OCI-LY1 (cell line): ENCODE measurements around the gene LYL1.

Source experiments
- H2AFZ ChIP-seq: fragments of 200-600 bp; sonication (generic), shearing (Covaris generic); 2 replicates; pipeline ENCODE4 v1.6.0; 2014; ENCODE audit warnings: antibody characterized with exemption, mild to moderate bottlenecking, low read length
- H3F3A ChIP-seq: fragments of 200-600 bp; sonication (generic), shearing (Covaris generic); 2 replicates; pipeline ENCODE4 v1.6.0; 2014; ENCODE audit warnings: mild to moderate bottlenecking, antibody characterized with exemption, low read length, moderate library complexity; ENCODE audit not compliant: insufficient read depth
- H3K27ac ChIP-seq: fragments of 200-600 bp; sonication (generic); 2 replicates; pipeline ENCODE4 v1.5.1; 2014; ENCODE audit warnings: low read length, mixed run types, mild to moderate bottlenecking, low read depth; ENCODE audit not compliant: poor library complexity, severe bottlenecking
- H3K27me3 ChIP-seq: fragments of 200-600 bp; sonication (generic); 2 replicates; pipeline ENCODE4 v1.6.0; 2014; ENCODE audit warnings: antibody characterized with exemption, mild to moderate bottlenecking, low read length, moderate library complexity; ENCODE audit not compliant: insufficient read depth
- H3K36me3 ChIP-seq: fragments of 200-600 bp; sonication (generic); 2 replicates; pipeline ENCODE4 v1.6.1; 2014; ENCODE audit warnings: mild to moderate bottlenecking, antibody characterized with exemption, low read length, moderate library complexity, mixed read lengths; ENCODE audit not compliant: insufficient read depth
- H3K4me1 ChIP-seq: fragments of 200-600 bp; sonication (generic); 2 replicates; pipeline ENCODE4 v1.5.1; 2014; ENCODE audit warnings: mild to moderate bottlenecking, low read length, moderate library complexity; ENCODE audit not compliant: insufficient read depth, severe bottlenecking
- H3K4me2 ChIP-seq: fragments of 200-600 bp; sonication (generic), shearing (Covaris generic); 2 replicates; pipeline ENCODE4 v1.6.1; 2014; ENCODE audit warnings: low read length
- H3K4me3 ChIP-seq: fragments of 200-600 bp; sonication (generic); 2 replicates; pipeline ENCODE4 v1.5.1; 2014; ENCODE audit warnings: low read length, low read depth, mild to moderate bottlenecking, mixed read lengths; ENCODE audit not compliant: poor library complexity, severe bottlenecking
- H3K79me2 ChIP-seq: fragments of 200-600 bp; shearing (Covaris generic); 2 replicates; pipeline ENCODE4 v1.6.1; 2016; ENCODE audit warnings: mixed run types, low read length, mixed read lengths; ENCODE audit not compliant: insufficient read depth
- H3K9ac ChIP-seq: fragments of 200-600 bp; sonication (generic), shearing (Covaris generic); 2 replicates; pipeline ENCODE4 v1.6.1; 2014; ENCODE audit warnings: mild to moderate bottlenecking, low read length, mixed read lengths
- H3K9me2 ChIP-seq: fragments of 200-600 bp; sonication (generic), shearing (Covaris generic); 2 replicates; pipeline ENCODE4 v1.6.1; 2014; ENCODE audit warnings: low read depth, mild to moderate bottlenecking, low read length, mixed read lengths
- H3K9me3 ChIP-seq: fragments of 200-600 bp; shearing (Covaris generic); 2 replicates; pipeline ENCODE4 v1.6.1; 2014; ENCODE audit warnings: low read length, mixed read lengths
- H4K20me1 ChIP-seq: fragments of 200-600 bp; sonication (generic), shearing (Covaris generic); 2 replicates; pipeline ENCODE4 v1.6.0; 2016; ENCODE audit warnings: mild to moderate bottlenecking, low read length; ENCODE audit not compliant: insufficient read depth
- EZH2 ChIP-seq: fragments of 200-600 bp; sonication (generic), shearing (Covaris generic); IDR thresholded peaks from 2 replicates; pipeline ENCODE4 v1.8.0; 2017; ENCODE audit warnings: borderline replicate concordance, mixed run types, mild to moderate bottlenecking, antibody characterized with exemption, low read length, moderate library complexity, mixed read lengths
- TF ChIP-seq, protein P1 (sequence below): fragments of 200-600 bp; sonication (generic), shearing (Covaris generic); IDR thresholded peaks from 2 replicates; pipeline ENCODE4 v1.5.1; 2017; ENCODE audit warnings: mild to moderate bottlenecking, antibody characterized with exemption, low read length, moderate library complexity, mixed read lengths

Gene LYL1

GRCh38 chr19:13071444-13072187, 31.0 kb downstream of the LYL1 start:
- no peak overlapping the region for H3K27ac ChIP-seq
- no peaks in the 10 kb centered on the region for H3F3A ChIP-seq
- H3K9me3 ChIP-seq, result no peaks in the 10 kb centered on the region
- H3K79me2 ChIP-seq, result no peaks in the 10 kb centered on the region
- TF ChIP-seq, protein P1, sequence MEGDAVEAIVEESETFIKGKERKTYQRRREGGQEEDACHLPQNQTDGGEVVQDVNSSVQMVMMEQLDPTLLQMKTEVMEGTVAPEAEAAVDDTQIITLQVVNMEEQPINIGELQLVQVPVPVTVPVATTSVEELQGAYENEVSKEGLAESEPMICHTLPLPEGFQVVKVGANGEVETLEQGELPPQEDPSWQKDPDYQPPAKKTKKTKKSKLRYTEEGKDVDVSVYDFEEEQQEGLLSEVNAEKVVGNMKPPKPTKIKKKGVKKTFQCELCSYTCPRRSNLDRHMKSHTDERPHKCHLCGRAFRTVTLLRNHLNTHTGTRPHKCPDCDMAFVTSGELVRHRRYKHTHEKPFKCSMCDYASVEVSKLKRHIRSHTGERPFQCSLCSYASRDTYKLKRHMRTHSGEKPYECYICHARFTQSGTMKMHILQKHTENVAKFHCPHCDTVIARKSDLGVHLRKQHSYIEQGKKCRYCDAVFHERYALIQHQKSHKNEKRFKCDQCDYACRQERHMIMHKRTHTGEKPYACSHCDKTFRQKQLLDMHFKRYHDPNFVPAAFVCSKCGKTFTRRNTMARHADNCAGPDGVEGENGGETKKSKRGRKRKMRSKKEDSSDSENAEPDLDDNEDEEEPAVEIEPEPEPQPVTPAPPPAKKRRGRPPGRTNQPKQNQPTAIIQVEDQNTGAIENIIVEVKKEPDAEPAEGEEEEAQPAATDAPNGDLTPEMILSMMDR, result no peak
- no peak for TF ChIP-seq EZH2
- no peaks in the 10 kb centered on the region for H3K9me2 ChIP-seq
- H4K20me1 ChIP-seq, result no peaks in the 10 kb centered on the region
- no peak overlapping the region for H3K4me2 ChIP-seq
- peaks cover 3% of the 10 kb centered on the region for H3K4me1 ChIP-seq
- no peak overlapping the region for H3K9ac ChIP-seq
- H2AFZ ChIP-seq, result no peak overlapping the region
- H3K4me3 ChIP-seq, result no peak overlapping the region
- H3K36me3 ChIP-seq, result no peaks in the 10 kb centered on the region
- H3K27me3 ChIP-seq, result peaks cover 25% of the 10 kb centered on the region; the same call in 1 of the 2 replicates

GRCh38 chr19:13070425-13071140, 32.1 kb downstream of the LYL1 start:
- no peaks in the 10 kb centered on the region for H3K9me2 ChIP-seq
- peaks cover 3% of the 10 kb centered on the region for H3K4me1 ChIP-seq
- H3K27me3 ChIP-seq, result peaks cover 18% of the 10 kb centered on the region; the same call in 1 of the 2 replicates
- no peaks in the 10 kb centered on the region for H3K9me3 ChIP-seq
- no peak overlapping the region for H3K4me3 ChIP-seq
- no peak overlapping the region for H3K4me2 ChIP-seq
- H3F3A ChIP-seq, result no peaks in the 10 kb centered on the region
- TF ChIP-seq, protein P1, result no peak
- no peak for TF ChIP-seq EZH2
- H3K36me3 ChIP-seq, result no peaks in the 10 kb centered on the region
- no peak overlapping the region for H2AFZ ChIP-seq
- H4K20me1 ChIP-seq, result no peaks in the 10 kb centered on the region
- no peak overlapping the region for H3K9ac ChIP-seq
- no peaks in the 10 kb centered on the region for H3K79me2 ChIP-seq
- H3K27ac ChIP-seq, result no peak overlapping the region

GRCh38 chr19:13069415-13070359, 33.0 kb downstream of the LYL1 start:
- peaks cover 3% of the 10 kb centered on the region for H3K4me1 ChIP-seq
- no peaks in the 10 kb centered on the region for H4K20me1 ChIP-seq
- H3K27ac ChIP-seq, result no peak overlapping the region
- H3F3A ChIP-seq, result no peaks in the 10 kb centered on the region
- TF ChIP-seq, protein P1, result no peak
- TF ChIP-seq EZH2, result no peak
- H3K4me3 ChIP-seq, result no peak overlapping the region
- H3K79me2 ChIP-seq, result no peaks in the 10 kb centered on the region
- no peaks in the 10 kb centered on the region for H3K9me3 ChIP-seq
- no peak overlapping the region for H3K4me2 ChIP-seq
- no peaks in the 10 kb centered on the region for H3K9me2 ChIP-seq
- no peak overlapping the region for H2AFZ ChIP-seq
- H3K9ac ChIP-seq, result no peak overlapping the region
- H3K27me3 ChIP-seq, result peaks cover 18% of the 10 kb centered on the region; the same call in 1 of the 2 replicates
- no peaks in the 10 kb centered on the region for H3K36me3 ChIP-seq
